ENCODE measurements around the gene PCDH9. TPM values are rescaled to one million over a fixed set of nuclear protein-coding genes. Genes with fewer than 3 reads are reported as not detected.

PCDH9 gene
- total RNA-seq, 1 donor from 2014 or later: 0.90 TPM

DNA sequence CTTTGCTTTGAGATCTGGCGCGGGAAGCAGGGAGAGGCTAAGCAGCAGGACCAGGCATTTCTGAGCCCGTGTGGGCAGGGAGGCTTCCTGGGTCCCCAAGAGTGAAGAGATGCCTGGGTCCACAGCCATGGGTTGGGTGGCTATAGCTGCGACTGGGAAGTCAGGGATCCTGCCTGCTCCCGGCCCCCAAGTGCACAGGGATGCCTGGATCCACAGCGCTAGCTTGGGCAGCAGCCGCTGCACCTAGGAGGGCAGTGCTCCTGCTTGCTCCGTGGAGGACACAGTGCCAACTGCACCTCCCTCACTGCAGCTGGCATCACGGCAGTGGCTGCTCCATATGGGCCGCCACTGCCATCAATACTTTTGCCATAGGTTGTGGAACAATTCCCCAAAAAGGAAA is 384.7 kb downstream of the PCDH9 start:
- DNase-seq (ENCODE audit: low read depth in 2 of 2): no peak

GRCh38 chr13:66844933-66845332 is 385.2 kb downstream of the PCDH9 start:
- DNase-seq (ENCODE audit: low read depth in 2 of 2): no peak

DNA sequence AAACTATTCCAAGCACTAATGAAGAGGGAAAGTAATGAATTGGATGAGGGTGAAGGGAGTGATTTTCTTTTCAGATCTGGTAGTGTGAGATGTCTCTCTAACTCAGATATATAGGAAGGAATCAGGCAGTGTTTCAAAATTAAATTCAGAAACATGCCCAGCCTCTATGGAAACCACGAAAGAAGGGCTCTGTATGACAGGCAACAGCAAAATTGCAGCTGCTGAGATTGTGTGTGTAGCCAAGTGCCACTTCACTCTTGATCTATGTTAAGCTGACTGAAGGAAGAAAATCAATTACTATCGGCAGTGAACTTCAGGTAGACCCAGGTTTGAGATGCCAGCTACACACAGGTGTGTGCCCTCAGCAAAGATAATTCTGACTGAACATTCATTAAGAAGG is 387.4 kb downstream of the PCDH9 start:
- DNase-seq (ENCODE audit: low read depth in 2 of 2): no peak

- no peak for DNase-seq (ENCODE audit: low read depth in 2 of 2)
Observed at GRCh38 chr13:66840621-66841020, 389.5 kb downstream of the PCDH9 start.

DNA sequence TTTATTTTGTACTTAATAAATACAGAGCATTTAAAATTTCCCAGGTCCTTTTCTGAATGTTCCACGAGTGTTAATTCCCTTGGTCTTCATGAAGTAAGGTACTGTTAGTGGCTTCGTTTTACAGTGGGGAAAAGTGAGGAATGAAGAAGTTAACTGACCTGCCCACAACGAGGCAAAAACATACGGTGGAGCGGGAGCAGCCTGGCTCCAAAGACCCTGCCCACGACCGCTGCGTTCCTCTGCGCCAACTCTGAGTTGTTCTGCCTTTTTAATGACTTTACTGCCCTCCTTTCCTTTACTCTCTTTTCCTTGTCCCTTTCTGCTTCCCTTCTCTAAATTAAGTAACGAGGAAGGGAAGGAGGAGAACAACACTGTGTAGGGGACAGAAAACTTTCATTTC is 392.9 kb downstream of the PCDH9 start:
- DNase-seq (ENCODE audit: low read depth in 2 of 2): no peak

DNA sequence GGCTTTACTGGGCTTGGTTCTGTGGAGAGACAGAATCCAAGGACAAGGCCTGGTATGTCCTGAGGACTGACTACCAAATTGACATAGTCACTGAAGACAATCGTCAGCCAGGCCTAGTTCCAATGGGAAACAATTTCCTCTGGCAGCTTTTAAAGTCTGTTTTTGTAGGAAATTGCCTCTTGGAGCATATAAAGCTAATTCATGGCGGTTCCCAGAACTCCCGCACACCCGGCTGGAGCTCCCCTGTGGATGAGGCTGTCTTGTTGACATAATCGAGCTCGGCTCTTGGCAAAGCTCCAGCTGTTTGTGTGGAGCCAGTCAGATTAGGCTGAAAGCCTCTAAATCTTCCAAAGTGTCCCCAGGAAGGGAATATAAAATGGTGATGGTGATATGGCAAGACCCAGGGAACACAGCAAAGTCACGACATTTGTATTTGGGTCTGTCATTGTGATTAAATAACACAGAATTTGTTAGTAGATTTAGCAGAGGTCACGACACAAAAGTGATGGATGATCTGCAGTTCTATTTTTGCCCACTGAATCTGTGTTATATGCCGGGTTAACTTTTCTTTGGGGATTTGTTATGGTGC is 395.0 kb downstream of the PCDH9 start:
- DNase-seq (ENCODE audit: low read depth in 2 of 2): peak; percentile 70 to 82

DNA sequence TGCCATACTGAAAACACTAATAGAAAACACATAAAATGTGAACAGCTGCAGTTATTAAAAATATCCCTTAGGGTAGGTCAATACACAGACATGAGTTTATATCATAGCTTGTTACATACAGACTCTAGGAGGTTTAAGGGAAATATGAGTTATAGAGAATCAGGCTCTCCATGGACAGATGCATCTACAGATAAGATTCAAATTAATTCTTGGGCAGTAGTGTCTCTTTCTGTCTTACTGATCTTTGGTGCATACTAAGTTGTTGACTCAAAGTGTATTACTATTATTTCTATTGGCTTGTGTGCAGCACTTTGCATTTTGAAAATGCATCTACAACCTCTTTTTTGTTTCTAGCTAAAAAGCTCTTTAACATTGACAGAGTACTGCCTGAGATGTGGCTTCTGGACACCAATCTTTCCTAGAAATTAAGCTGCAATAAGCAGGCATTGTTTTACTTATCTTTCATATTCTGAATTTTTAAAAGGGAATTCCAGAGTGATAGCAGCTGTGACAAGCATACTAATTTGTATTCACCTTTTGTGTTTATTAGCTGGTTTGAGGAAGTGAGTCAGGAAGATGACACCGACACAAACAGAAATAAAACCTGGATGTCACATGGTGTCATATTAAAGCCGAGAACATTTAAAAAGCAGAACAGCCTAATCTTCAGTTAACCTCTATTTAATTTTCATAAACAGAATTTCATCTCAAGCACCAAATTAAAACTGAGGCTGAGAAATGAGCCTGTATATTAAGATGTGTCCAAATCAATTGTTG is 399.0 kb downstream of the PCDH9 start:
- peak; percentile 31 to 64 for DNase-seq (ENCODE audit: low read depth in 2 of 2)

GRCh38 chr13:66829803-66830202 is 400.3 kb downstream of the PCDH9 start:
- DNase-seq (ENCODE audit: low read depth in 2 of 2): no peak

DNA sequence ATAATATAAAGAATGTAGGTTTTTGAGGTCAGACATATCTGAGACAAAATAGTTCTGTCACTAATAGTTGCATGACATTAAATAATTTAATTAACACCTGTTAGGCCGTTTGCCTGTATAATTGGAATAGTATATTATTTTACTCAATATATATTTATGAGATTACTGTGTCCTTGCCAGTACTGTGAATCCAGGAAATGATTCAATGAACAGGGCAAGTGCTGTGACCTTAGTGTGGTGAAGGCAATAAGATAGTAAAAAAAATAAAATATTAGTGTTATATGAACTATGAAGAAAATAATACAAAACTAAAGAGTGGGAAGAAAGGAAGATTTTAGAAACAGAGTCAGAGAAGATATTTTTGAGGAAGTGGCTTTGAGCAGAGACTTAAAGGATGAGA is 403.7 kb downstream of the PCDH9 start:
- peak in 1 of 2 donors; percentile 44 for DNase-seq (ENCODE audit: low read depth in 2 of 2)

DNA sequence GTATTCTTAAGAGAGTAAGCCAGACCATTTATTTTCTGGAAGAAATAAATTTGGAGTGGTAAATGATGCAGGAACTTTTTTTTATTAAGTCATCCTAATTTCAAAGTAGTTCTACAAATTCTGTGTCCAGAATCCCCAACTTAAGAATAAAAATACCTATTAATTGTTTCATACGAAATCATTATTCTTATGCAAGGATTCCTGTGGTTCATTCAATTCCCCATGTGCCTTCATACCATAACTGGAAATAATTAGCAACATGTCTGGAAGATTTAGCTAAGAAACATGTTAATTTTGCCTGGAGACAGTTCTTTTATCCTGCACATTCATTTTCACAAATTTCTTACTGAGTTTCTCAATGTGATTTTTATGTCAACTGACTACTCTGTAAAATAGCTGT is 408.6 kb downstream of the PCDH9 start:
- DNase-seq (ENCODE audit: low read depth in 2 of 2): no peak

DNA sequence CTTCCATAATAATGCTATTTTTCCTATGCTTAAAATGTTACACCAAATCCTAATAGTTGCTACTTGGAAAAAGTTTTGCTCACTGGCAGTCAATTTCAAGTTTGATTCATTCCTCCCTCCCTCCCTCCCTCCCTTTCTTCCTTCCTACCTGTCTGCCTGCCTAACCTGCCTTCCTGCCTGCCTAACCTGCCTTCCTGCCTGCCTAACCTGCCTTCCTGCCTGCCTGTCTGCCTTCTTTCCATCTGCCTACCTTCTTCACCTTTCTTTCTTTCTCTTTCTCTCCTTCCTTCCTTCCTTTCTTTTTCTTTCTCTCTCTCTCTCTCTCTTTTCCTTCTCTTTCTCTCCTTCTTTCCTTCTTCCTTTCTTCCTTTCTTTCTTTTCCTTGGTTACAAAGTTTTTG is 418.7 kb downstream of the PCDH9 start:
- no peak for DNase-seq (ENCODE audit: low read depth in 2 of 2)

DNA sequence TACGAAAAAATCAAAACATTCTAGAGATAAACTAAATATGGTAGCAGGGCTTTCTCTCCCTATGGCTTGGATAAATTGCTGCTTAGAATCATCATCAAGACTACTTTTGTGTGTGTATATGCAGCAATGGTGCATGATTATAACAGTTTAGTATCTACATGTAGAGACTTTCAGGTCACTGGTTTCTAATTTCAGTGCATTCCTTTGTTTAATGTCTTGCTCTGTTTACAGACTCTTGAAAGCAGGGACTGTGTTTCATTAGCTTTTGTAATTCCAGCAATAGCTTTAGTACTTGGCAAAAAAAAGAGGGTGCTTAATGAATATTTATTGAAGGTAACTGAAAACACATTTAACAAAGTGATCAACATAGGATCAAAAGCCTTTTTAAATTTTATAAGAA is 420.7 kb downstream of the PCDH9 start:
- DNase-seq (ENCODE audit: low read depth in 2 of 2): no peak

GRCh38 chr13:66807251-66807650 is 422.9 kb downstream of the PCDH9 start:
- DNase-seq (ENCODE audit: low read depth in 2 of 2): no peak

DNA sequence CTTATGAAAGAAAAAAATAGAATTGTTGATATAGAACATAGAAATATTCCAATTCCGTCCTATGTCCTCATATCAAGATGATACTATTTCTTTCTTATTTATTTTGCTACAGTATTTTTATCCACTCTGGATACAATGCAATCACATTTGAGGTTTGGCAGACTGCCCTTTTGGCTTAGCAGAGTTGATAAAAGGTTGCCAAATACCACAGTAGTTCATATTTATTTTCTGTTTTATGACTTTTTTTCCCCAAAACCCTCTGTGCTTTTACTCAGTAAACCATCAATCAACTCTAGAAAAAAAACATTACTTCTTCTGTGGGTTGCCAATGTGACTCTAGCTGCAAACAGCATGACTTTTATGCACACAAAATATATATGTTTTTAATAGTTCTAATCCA is 424.5 kb downstream of the PCDH9 start:
- DNase-seq (ENCODE audit: low read depth in 2 of 2): peak; percentile 59 to 67

DNA sequence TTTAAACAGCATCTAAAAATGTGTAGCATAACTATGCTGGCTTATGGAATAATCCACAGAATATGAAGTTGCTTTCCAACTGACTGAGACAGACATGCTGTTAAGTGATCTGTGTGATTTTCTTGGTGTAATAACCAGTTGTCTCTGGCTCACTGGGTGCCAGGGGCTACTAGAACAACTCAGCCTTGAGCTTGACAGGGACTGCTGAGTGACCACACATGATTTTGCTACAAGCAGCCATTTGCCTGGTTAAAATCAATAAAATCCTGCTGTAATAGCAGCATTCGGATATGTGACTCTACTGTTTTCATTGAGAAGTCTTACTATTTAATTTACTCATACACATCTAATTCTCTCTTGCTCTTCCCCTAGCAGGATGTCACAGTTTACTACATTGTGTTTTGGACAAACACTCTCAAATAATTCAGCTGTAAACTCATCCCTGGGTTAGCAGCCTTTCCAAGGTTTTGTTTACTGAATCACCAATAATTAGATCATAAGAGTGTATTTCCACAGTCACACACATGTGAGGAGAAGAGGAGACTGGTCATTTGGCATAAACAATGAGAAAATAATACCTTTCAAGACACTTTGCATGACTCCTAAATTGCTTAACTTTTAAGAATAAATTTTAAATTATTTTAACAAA is 426.2 kb downstream of the PCDH9 start:
- DNase-seq (ENCODE audit: low read depth in 2 of 2): no peak

DNA sequence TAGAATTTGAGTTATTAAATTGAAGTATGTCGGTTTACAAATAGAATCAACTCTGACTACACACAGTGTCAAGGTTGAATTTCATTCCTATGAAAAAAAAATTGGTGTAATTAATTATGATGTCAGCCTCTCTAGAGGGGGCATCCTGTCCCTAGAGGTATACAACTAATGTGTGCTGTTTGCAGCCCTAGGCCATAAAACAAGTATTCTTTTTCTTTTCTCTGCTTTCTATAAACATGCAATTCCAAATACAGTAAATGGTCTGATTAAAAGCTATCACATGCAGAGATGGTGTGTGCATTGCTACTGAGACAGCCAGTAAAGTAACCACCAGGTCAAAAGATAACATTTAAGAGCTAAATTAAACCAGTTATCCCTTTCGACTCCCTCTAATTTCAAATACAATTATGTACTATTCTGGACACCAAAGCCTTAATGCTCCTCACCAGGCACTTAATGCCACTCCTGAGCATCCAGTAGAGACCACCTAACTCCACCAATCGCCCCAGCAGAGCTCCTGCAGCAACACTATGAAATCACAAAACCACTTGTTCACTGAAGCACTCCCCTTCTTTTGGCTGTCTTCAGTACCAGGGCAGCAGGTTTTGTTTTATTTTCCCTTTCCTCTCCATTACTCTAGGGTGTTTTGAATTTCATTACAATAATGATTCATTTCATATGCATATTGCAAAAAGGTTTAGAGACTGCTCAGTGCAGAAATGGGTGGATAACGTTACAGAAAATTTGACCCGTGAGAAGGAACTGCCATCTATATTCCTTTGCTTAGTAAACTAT is 426.9 kb downstream of the PCDH9 start:
- no peak for DNase-seq (ENCODE audit: low read depth in 2 of 2)

- DNase-seq (ENCODE audit: low read depth in 2 of 2): no peak
Observed at GRCh38 chr13:66795636-66796035, 434.5 kb downstream of the PCDH9 start.

DNA sequence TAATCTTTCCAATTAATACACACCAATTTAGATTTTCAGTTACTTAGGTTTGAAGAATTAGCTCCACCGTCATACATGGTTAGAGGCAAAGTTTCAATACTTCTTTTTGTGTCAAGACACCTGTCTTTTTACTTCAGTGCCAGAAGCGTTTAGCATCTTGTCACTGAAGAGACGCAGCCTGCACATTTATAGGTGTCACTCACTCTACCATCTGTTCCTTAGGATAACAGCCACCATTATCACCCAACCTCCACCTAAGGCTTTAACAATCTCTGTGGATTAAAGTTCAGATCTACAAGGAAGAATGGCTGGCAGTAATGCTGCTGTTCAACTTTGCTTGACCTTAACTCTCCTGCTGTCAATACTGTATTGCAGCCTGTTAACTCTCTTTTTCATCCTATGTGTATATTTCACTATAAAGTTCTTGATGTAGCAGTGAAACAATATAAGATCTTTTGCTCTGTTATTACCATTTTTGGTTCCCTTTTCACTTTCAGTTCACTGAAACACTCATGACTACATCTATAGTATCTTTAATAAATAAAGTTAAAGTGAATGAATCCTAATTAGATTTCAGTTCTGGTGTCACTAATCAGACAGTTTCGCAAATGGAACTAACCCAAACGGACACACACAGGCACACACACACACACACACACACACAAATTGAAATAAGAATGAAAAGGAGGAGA is 435.6 kb downstream of the PCDH9 start:
- DNase-seq (ENCODE audit: low read depth in 2 of 2): no peak

- DNase-seq (ENCODE audit: low read depth in 2 of 2): no peak
Observed at GRCh38 chr13:66790861-66791260, 439.3 kb downstream of the PCDH9 start.

- no peak for DNase-seq (ENCODE audit: low read depth in 2 of 2)
Observed at GRCh38 chr13:66781241-66781640, 448.9 kb downstream of the PCDH9 start.

DNA sequence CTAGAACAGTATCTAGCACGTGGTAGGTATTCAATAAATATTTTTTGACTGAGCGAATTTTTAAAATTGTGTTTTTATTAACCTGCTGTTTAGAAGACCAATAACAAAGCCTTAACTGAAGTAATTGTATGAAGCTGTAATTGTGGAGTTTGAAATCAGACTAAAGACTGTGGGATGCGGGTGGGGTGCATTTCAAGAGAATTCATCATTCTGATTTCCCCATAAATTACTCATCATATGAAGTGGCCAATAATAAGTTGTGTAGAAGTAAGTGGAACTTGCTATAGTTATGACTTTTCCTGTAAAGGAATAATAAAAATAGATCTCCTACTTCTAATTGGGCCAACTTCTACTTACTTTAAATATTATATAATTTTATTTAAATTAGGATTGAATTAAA is 449.3 kb downstream of the PCDH9 start:
- no peak for DNase-seq (ENCODE audit: low read depth in 2 of 2)
